Fibroblast of lung (primary cell): ENCODE measurements around the gene SSR2. TPM values are rescaled to one million over a fixed set of nuclear protein-coding genes. Genes with fewer than 3 reads are reported as not detected.

ENCODE experiments used
- DNase-seq, 2 donors: peaks; one replicate each; pipeline versions ENCODE4 v3.0.0 to v3.0.0-alpha.2; 2010; ENCODE audit warnings: low read depth in 2 of 2
- H2AFZ ChIP-seq: 2 replicates; pipeline ENCODE4 v1.5.1; 2012; ENCODE audit warnings: low read length, control low read depth, inconsistent platforms
- H3K27ac ChIP-seq: 2 replicates; pipeline ENCODE4 v1.5.1; 2011; ENCODE audit warnings: low read length, control low read depth; ENCODE audit not compliant: insufficient read depth
- H3K27me3 ChIP-seq: 2 replicates; pipeline ENCODE4 v1.5.1; 2011; ENCODE audit warnings: mild to moderate bottlenecking, low read length; ENCODE audit not compliant: control insufficient read depth, insufficient read depth
- H3K36me3 ChIP-seq: 2 replicates; pipeline ENCODE4 v1.5.1; 2011; ENCODE audit warnings: low read length; ENCODE audit not compliant: control insufficient read depth, insufficient read depth
- H3K4me1 ChIP-seq: 2 replicates; pipeline ENCODE4 v1.5.1; 2011; ENCODE audit warnings: low read length; ENCODE audit not compliant: control insufficient read depth, insufficient read depth; ENCODE audit errors: extremely low read depth
- H3K4me2 ChIP-seq: 2 replicates; pipeline ENCODE4 v1.5.1; 2011; ENCODE audit warnings: low read length, control low read depth; ENCODE audit not compliant: insufficient read depth; ENCODE audit errors: extremely low read depth
- H3K4me3 ChIP-seq, 4 experiments: fragments of 200-600 bp in 1 of 4; sonication (generic) in 1 of 4; replicated peaks in 1 of 4; 2 replicates each; pipeline ENCODE4 v1.5.1; 2011 to 2016; ENCODE audit warnings: low read length in 4 of 4, low read depth in 3 of 4, mild to moderate bottlenecking in 3 of 4, control low read depth in 2 of 4, inconsistent platforms in 1 of 4, mixed read lengths in 1 of 4; ENCODE audit not compliant: insufficient read depth in 1 of 4; ENCODE audit errors: control extremely low read depth in 1 of 4
- H3K79me2 ChIP-seq: 2 replicates; pipeline ENCODE4 v1.5.1; 2012; ENCODE audit warnings: mild to moderate bottlenecking, low read length, inconsistent platforms; ENCODE audit not compliant: control insufficient read depth, insufficient read depth
- H3K9ac ChIP-seq: 2 replicates; pipeline ENCODE4 v1.5.1; 2011; ENCODE audit warnings: mild to moderate bottlenecking, low read length, control low read depth; ENCODE audit not compliant: insufficient read depth
- H3K9me3 ChIP-seq: 2 replicates; pipeline ENCODE4 v1.5.1; 2012; ENCODE audit warnings: low read depth, low read length; ENCODE audit not compliant: control insufficient read depth, insufficient read depth
- H4K20me1 ChIP-seq: 2 replicates; pipeline ENCODE4 v1.5.1; 2011; ENCODE audit warnings: low read length; ENCODE audit not compliant: control insufficient read depth, insufficient read depth; ENCODE audit errors: extremely low read depth
- EZH2 ChIP-seq: IDR thresholded peaks from 2 replicates; pipeline ENCODE4 v1.5.1; 2012; ENCODE audit warnings: low read length, control low read depth, mild to moderate bottlenecking; ENCODE audit errors: missing control alignments
- polyA plus RNA-seq, 2 donors: library from polyadenylated mRNA; depleted of rRNA in 1 of 2; stranded (reverse) in 1 of 2; unstranded in 1 of 2; fragments of >200 nt; gene quantifications; 2 replicates each; pipeline ENCODE4 v1.2.1, GENCODE V29; 2011 to 2012; ENCODE audit warnings: missing spikeins in 1 of 2
- total RNA-seq: library from RNA; depleted of rRNA; stranded (reverse); fragments of >200 nt; gene quantifications from 2 replicates; pipeline ENCODE4 v1.2.1, GENCODE V29; 2014
- TF ChIP-seq, protein P1 (sequence below), 2 donors: IDR thresholded peaks in 1 of 2; conservative IDR thresholded peaks in 1 of 2; 1 replicate in 1 of 2; 2 replicates in 1 of 2; pipeline ENCODE4 v1.5.1; 2011 to 2012; ENCODE audit warnings: low read length in 2 of 2, control low read depth in 1 of 2, inconsistent platforms in 1 of 2, low read depth in 1 of 2, mild to moderate bottlenecking in 1 of 2

The SSR2 gene
- total and polyA plus RNA-seq, 2 donors (not counting 1 experiment from before 2014, with no cell fraction given), result 304 to 673 TPM

DNA sequence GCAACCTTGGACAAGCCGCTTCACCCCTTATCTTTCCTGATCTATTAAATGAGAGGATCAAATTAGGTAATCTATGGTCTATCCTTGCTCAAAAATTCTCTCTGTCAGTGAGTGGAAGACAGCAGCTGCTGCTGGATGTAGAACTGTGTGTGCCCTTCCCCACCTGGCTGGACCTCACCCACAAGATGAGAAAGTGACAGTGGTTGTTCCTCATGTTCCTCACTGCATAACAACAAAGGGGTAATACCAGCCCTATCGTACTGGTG lies 16.9 kb downstream of the SSR2 start:
- Histone ChIP-seq H3K36me3 (peaks cover 4% of the 10 kb centered on the region), H3K4me1 (no peaks in the 10 kb centered on the region), H3K4me3 (no peak overlapping the region), H4K20me1 (no peaks in the 10 kb centered on the region), H3K9me3 (no peaks in the 10 kb centered on the region), H3K79me2 (no peaks in the 10 kb centered on the region), H3K4me2 (no peak overlapping the region), H2AFZ (no peak overlapping the region), H3K9ac (no peak overlapping the region), H3K27me3 (no peaks in the 10 kb centered on the region), H3K27ac (no peak overlapping the region)
- TF ChIP-seq, protein P1, sequence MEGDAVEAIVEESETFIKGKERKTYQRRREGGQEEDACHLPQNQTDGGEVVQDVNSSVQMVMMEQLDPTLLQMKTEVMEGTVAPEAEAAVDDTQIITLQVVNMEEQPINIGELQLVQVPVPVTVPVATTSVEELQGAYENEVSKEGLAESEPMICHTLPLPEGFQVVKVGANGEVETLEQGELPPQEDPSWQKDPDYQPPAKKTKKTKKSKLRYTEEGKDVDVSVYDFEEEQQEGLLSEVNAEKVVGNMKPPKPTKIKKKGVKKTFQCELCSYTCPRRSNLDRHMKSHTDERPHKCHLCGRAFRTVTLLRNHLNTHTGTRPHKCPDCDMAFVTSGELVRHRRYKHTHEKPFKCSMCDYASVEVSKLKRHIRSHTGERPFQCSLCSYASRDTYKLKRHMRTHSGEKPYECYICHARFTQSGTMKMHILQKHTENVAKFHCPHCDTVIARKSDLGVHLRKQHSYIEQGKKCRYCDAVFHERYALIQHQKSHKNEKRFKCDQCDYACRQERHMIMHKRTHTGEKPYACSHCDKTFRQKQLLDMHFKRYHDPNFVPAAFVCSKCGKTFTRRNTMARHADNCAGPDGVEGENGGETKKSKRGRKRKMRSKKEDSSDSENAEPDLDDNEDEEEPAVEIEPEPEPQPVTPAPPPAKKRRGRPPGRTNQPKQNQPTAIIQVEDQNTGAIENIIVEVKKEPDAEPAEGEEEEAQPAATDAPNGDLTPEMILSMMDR (conservative IDR thresholded peaks at IDR 0.05 in 1 of 2, IDR thresholded peaks at IDR 0.05 in 1 of 2; ENCODE audit: low read depth in 1 of 2, low read length in 2 of 2), result no peak
- no peak for TF ChIP-seq EZH2
- no peak for DNase-seq

DNA sequence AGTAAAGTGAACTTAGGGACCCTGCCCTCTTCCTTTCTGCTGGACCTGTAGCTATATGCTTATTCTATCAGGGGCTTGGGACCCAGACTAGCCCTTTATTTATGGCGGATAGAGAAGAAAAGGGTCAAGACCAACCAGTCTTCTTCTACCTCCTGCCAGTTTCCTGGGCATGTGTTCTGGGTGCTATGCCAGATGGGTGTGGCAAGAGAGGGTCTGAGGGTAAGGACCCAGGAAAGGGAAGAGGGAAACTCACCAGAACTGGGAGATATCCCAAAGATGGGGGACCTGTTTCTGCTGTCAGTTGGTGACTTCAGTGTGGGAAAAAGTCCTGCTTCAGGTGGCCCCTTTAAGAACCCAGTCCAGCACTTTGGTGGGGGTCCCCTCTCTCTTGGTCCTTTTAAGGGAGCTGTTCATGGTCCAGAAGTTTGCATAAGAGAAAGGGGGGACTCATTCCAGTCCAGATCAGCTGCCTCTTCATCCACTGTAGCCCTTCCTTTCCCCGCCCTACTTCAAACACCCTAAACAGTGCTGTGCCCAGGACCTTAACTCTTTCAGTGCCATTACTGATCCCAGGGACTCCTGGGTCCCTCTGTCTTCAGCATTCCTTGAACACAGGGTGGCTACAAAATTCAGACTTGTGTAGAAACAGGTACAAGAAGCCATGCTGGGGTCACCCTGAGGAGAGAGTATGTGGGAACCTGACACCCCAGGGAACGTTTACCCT lies 18.4 kb downstream of the SSR2 start:
- Histone ChIP-seq H3K9me3 (no peaks in the 10 kb centered on the region), H4K20me1 (no peaks in the 10 kb centered on the region), H2AFZ (no peak overlapping the region), H3K4me1 (no peaks in the 10 kb centered on the region), H3K36me3 (peaks cover 1% of the 10 kb centered on the region), H3K27me3 (no peaks in the 10 kb centered on the region), H3K9ac (no peak overlapping the region), H3K79me2 (no peaks in the 10 kb centered on the region), H3K4me3 (no peak overlapping the region), H3K4me2 (no peak overlapping the region), H3K27ac (no peak overlapping the region)
- TF ChIP-seq, protein P1 (conservative IDR thresholded peaks at IDR 0.05 in 1 of 2, IDR thresholded peaks at IDR 0.05 in 1 of 2; ENCODE audit: low read depth in 1 of 2, low read length in 2 of 2), result no peak
- TF ChIP-seq EZH2, result no peak
- no peak for DNase-seq

DNA sequence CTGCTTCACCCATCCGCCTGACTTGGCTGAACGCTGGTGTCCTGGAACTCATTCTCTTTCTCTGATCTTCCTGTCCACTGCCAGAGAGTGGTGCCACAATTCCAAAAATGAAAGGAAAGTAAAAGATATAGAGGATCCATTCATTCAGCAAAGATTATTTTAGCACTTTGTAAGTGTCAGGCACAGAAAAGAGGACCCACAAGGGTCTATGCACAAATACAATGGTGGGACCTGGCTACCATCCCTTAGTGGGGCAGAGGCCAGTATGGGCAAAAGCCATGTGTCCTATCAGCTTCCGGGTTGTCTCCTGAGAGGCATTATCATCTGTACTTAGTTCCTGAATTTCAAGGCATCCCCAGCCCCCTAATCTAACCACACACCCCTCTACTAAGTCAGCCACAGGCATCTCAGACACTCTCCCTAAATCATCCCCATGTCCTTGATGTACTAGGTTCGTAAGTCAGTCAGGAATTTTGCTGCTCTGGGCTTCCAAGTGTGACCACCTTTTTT lies 19.0 kb downstream of the SSR2 start:
- no peak overlapping the region for H3K4me2 ChIP-seq
- no peaks in the 10 kb centered on the region for H3K27me3 ChIP-seq
- no peaks in the 10 kb centered on the region for H3K4me1 ChIP-seq
- H4K20me1 ChIP-seq, result no peaks in the 10 kb centered on the region
- H3K27ac ChIP-seq, result no peak overlapping the region
- no peak for TF ChIP-seq EZH2
- TF ChIP-seq, protein P1 (conservative IDR thresholded peaks at IDR 0.05 in 1 of 2, IDR thresholded peaks at IDR 0.05 in 1 of 2; ENCODE audit: low read depth in 1 of 2, low read length in 2 of 2), result no peak
- no peak overlapping the region for H2AFZ ChIP-seq
- H3K79me2 ChIP-seq, result no peaks in the 10 kb centered on the region
- DNase-seq, result peak in 1 of 2 donors; percentile 79
- no peak overlapping the region for H3K9ac ChIP-seq
- peaks cover 1% of the 10 kb centered on the region for H3K36me3 ChIP-seq
- no peak overlapping the region for H3K4me3 ChIP-seq
- H3K9me3 ChIP-seq, result no peaks in the 10 kb centered on the region
